Measurements from ENCODE around the gene E2F6. TPM values are rescaled to one million over a fixed set of nuclear protein-coding genes. Genes with fewer than 3 reads are reported as not detected.

The E2F6 gene
- total RNA-seq, 4 donors from 2014 or later = 29.4 to 46.1 (median 36.2) TPM

- no peaks in the 10 kb centered on the region for H3K27me3 ChIP-seq
- no peaks in the 10 kb centered on the region for H3K4me1 ChIP-seq
- in situ Hi-C loops (cut with MboI; ENCODE audit: low sequenced_read_pairs in 4 of 4) (loop anchor here in 1 of 4 donors (25.0 kb wide), 1 partner anchor 601 kb away; no protein-coding TSS in a partner anchor), intact Hi-C loops (cut with DNase I; ENCODE audit: low total_unique reads) (no loop called here)
- ATAC-seq (no peak), DNase-seq (no peak)
- H3K9me3 ChIP-seq = no peaks in the 10 kb centered on the region
- peaks cover 0 to 16% of the 10 kb centered on the region in 2 donors for H3K36me3 ChIP-seq
- H3K27ac ChIP-seq = no peak overlapping the region
- TF ChIP-seq POLR2A (IDR thresholded peaks at IDR 0.05) (no peak), CTCF (IDR thresholded peaks at IDR 0.05 in 4 of 5, conservative IDR thresholded peaks at IDR 0.05 in 1 of 5) (no peak)
- H3K4me3 ChIP-seq = no peak overlapping the region
Observed at GRCh38 chr2:11438555-11439080, 27.3 kb downstream of the E2F6 start.

DNA sequence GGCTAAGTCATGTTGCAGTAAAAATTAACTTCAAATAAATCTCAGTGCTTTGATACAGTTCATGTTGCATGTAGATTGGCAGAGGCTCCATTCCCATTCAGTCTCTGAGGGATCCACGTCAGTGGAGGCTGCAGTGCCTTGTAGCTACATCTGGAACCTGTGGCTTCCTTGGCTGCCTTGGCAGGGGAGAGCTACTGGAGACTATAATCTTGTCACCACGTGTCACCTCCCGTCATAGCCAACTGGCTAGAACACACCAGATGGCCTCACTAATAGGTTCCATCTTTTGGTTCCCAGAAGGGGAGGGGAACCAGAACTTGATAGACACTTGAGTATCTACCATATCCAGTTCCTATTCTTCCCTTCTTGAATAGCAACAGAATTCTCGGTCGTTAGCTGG is 28.4 kb downstream of the E2F6 start:
- Histone ChIP-seq H3K27me3 (no peaks in the 10 kb centered on the region), H3K36me3 (peaks cover 0 to 14% of the 10 kb centered on the region in 2 donors), H3K4me3 (no peak overlapping the region), H3K27ac (no peak overlapping the region), H3K9me3 (no peaks in the 10 kb centered on the region), H3K4me1 (no peaks in the 10 kb centered on the region)
- in situ Hi-C loops (cut with MboI; ENCODE audit: low sequenced_read_pairs in 4 of 4) = loop anchor here in 1 of 4 donors (25.0 kb wide), 1 partner anchor 600 kb away; no protein-coding TSS in a partner anchor
- intact Hi-C loops (cut with DNase I; ENCODE audit: low total_unique reads) = no loop called here
- TF ChIP-seq CTCF (IDR thresholded peaks at IDR 0.05 in 4 of 5, conservative IDR thresholded peaks at IDR 0.05 in 1 of 5) = no peak
- no peak for TF ChIP-seq POLR2A (IDR thresholded peaks at IDR 0.05)
- DNase-seq (no peak), ATAC-seq (peak in 1 of 2 donors; percentile 40)

GRCh38 chr2:11435036-11435435 is 30.9 kb downstream of the E2F6 start:
- DNase-seq = no peak
- no peak for ATAC-seq
- Histone ChIP-seq H3K4me3 (no peak overlapping the region), H3K36me3 (no peaks in the 10 kb centered on the region), H3K9me3 (no peaks in the 10 kb centered on the region), H3K4me1 (no peaks in the 10 kb centered on the region), H3K27ac (no peak overlapping the region), H3K27me3 (no peaks in the 10 kb centered on the region)
- no peak for TF ChIP-seq POLR2A (IDR thresholded peaks at IDR 0.05)
- no peak for TF ChIP-seq CTCF (IDR thresholded peaks at IDR 0.05 in 4 of 5, conservative IDR thresholded peaks at IDR 0.05 in 1 of 5)
- intact Hi-C loops (cut with DNase I; ENCODE audit: low total_unique reads) (no loop called here), in situ Hi-C loops (cut with MboI; ENCODE audit: low sequenced_read_pairs in 4 of 4) (loop anchor here in 1 of 4 donors (25.0 kb wide), 1 partner anchor 598 kb away; no protein-coding TSS in a partner anchor)

GRCh38 chr2:11434443-11434842 is 31.5 kb downstream of the E2F6 start:
- no peaks in the 10 kb centered on the region for H3K9me3 ChIP-seq
- in situ Hi-C loops (cut with MboI; ENCODE audit: low sequenced_read_pairs in 4 of 4) (loop anchor here in 1 of 4 donors (25.0 kb wide), 1 partner anchor 597 kb away; no protein-coding TSS in a partner anchor), intact Hi-C loops (cut with DNase I; ENCODE audit: low total_unique reads) (no loop called here)
- ATAC-seq = no peak
- H3K27ac ChIP-seq = no peak overlapping the region
- H3K4me1 ChIP-seq = no peaks in the 10 kb centered on the region
- no peak for TF ChIP-seq POLR2A (IDR thresholded peaks at IDR 0.05)
- no peak for TF ChIP-seq CTCF (IDR thresholded peaks at IDR 0.05 in 4 of 5, conservative IDR thresholded peaks at IDR 0.05 in 1 of 5)
- H3K27me3 ChIP-seq = no peaks in the 10 kb centered on the region
- no peaks in the 10 kb centered on the region for H3K36me3 ChIP-seq
- no peak for DNase-seq
- no peak overlapping the region for H3K4me3 ChIP-seq
